IMR-90 (cell line): ENCODE results near the gene RASIP1. TPM values are rescaled to one million over a fixed set of nuclear protein-coding genes. Genes with fewer than 3 reads are reported as not detected.
"Not testable (repeated sequence)": the region's sequence is repeated elsewhere in the genome, so short reads cannot be mapped to it uniquely, and the experiment has no call there.

Experiments used
- ATAC-seq: fragments of 200-7000 bp; cut with Tn5 transposase; 2 replicates; pipeline ENCODE4 v1.9.1; 2020; ENCODE audit warnings: low read depth, mild to moderate bottlenecking, moderate library complexity
- BruUV-seq: library from RNA; stranded (reverse); fragments of 400-500 nt; replicated peaks from 2 replicates; lab custom pipeline; 2021; lab: Mats Ljungman, UMichigan
- CTCF ChIA-PET: fragments of 300-600 bp; formaldehyde crosslinking; extraction: SDS; loops from one replicate; lab custom pipeline; 2021; ENCODE audit warnings: antibody characterized with exemption; lab: Yijun Ruan, JAX
- POLR2A ChIA-PET: fragments of 300-600 bp; sonication (Branson Sonifier 250); formaldehyde crosslinking; loops from one replicate; lab custom pipeline; 2022; ENCODE audit warnings: antibody characterized with exemption; ENCODE audit not compliant: unreplicated experiment; lab: Charles Lee
- DNase-seq: peaks from one replicate; pipeline ENCODE4 v3.0.0; 2013
- H2AFZ ChIP-seq: replicated peaks from 2 replicates; pipeline ENCODE3; 2013; ENCODE audit warnings: low read length, mild to moderate bottlenecking; ENCODE audit not compliant: poor library complexity
- H2AK5ac ChIP-seq: 2 replicates; pipeline ENCODE4 v1.6.1; 2013; ENCODE audit warnings: low read depth, low read length, inconsistent platforms
- H2AK9ac ChIP-seq: replicated peaks from 2 replicates; pipeline ENCODE3; 2013; ENCODE audit warnings: mild to moderate bottlenecking, low read depth, low read length, moderate library complexity; ENCODE audit not compliant: poor library complexity
- H2BK120ac ChIP-seq: 2 replicates; pipeline ENCODE4 v1.6.1; 2013; ENCODE audit warnings: low read depth, low read length, inconsistent platforms
- H2BK15ac ChIP-seq: 3 replicates; pipeline ENCODE4 v1.6.1; 2013; ENCODE audit warnings: low read depth, low read length, inconsistent platforms
- H2BK20ac ChIP-seq: 2 replicates; pipeline ENCODE4 v1.6.1; 2013; ENCODE audit warnings: low read depth, mild to moderate bottlenecking, inconsistent platforms, low read length, moderate library complexity
- H2BK5ac ChIP-seq: 2 replicates; pipeline ENCODE4 v1.6.1; 2013; ENCODE audit warnings: mild to moderate bottlenecking, low read depth, low read length, inconsistent platforms; ENCODE audit not compliant: poor library complexity, severe bottlenecking
- H3K14ac ChIP-seq: replicated peaks from 2 replicates; pipeline ENCODE4 v1.6.1; 2013; ENCODE audit warnings: low read depth, low read length, inconsistent platforms
- H3K18ac ChIP-seq: 2 replicates; pipeline ENCODE4 v1.6.1; 2013; ENCODE audit warnings: low read depth, low read length, control low read depth
- H3K23ac ChIP-seq: 2 replicates; pipeline ENCODE4 v1.6.1; 2013; ENCODE audit warnings: low read depth, low read length, inconsistent platforms
- H3K27ac ChIP-seq: 2 replicates; pipeline ENCODE4 v1.5.1; 2013; ENCODE audit warnings: mild to moderate bottlenecking, control low read depth, low read length; ENCODE audit not compliant: insufficient read depth
- H3K27me3 ChIP-seq: 2 replicates; pipeline ENCODE4 v1.6.1; 2013; ENCODE audit warnings: low read length; ENCODE audit not compliant: control insufficient read depth, insufficient read depth
- H3K36me3 ChIP-seq: 2 replicates; pipeline ENCODE4 v1.6.1; 2013; ENCODE audit warnings: low read length, mixed read lengths; ENCODE audit not compliant: control insufficient read depth, insufficient read depth
- H3K4ac ChIP-seq: 2 replicates; pipeline ENCODE4 v1.6.1; 2013; ENCODE audit warnings: low read depth, low read length, inconsistent platforms
- H3K4me1 ChIP-seq: 2 replicates; pipeline ENCODE4 v1.6.1; 2013; ENCODE audit warnings: low read length, mixed read lengths; ENCODE audit not compliant: control insufficient read depth, insufficient read depth
- H3K4me2 ChIP-seq: 2 replicates; pipeline ENCODE4 v1.6.1; 2013; ENCODE audit warnings: low read depth, mild to moderate bottlenecking, control low read depth, low read length, moderate library complexity
- H3K4me3 ChIP-seq: 2 replicates; pipeline ENCODE4 v1.5.1; 2013; ENCODE audit warnings: low read depth, mild to moderate bottlenecking, control low read depth, low read length, moderate library complexity; ENCODE audit not compliant: insufficient read depth
- H3K56ac ChIP-seq: 2 replicates; pipeline ENCODE4 v1.6.1; 2013; ENCODE audit warnings: low read length, inconsistent platforms; ENCODE audit not compliant: insufficient read depth; ENCODE audit errors: extremely low read depth
- H3K79me1 ChIP-seq, 2 experiments: 2 replicates each; pipeline ENCODE4 v1.6.1; 2013; ENCODE audit warnings: low read length in 2 of 2, inconsistent platforms in 1 of 2, low read depth in 1 of 2
- H3K9ac ChIP-seq: 2 replicates; pipeline ENCODE4 v1.6.1; 2013; ENCODE audit warnings: low read depth, low read length, control low read depth
- H3K9me1 ChIP-seq: 2 replicates; pipeline ENCODE4 v1.6.1; 2013; ENCODE audit warnings: low read length, inconsistent platforms; ENCODE audit not compliant: insufficient read depth
- H3K9me3 ChIP-seq: 2 replicates; pipeline ENCODE4 v1.6.1; 2013; ENCODE audit warnings: low read length; ENCODE audit not compliant: control insufficient read depth, insufficient read depth
- H4K20me1 ChIP-seq: 2 replicates; pipeline ENCODE4 v1.6.1; 2013; ENCODE audit warnings: low read length, inconsistent platforms; ENCODE audit not compliant: insufficient read depth
- H4K5ac ChIP-seq: 2 replicates; pipeline ENCODE4 v1.6.1; 2013; ENCODE audit warnings: mild to moderate bottlenecking, low read depth, low read length, control low read depth
- H4K8ac ChIP-seq, 2 experiments: 2 replicates each; pipeline ENCODE4 v1.6.1; 2013; ENCODE audit warnings: low read depth in 2 of 2, low read length in 2 of 2, control low read depth in 1 of 2, inconsistent platforms in 1 of 2
- H4K91ac ChIP-seq: 2 replicates; pipeline ENCODE4 v1.6.1; 2013; ENCODE audit warnings: low read depth, low read length, inconsistent platforms; ENCODE audit not compliant: insufficient read depth
- WGBS, 2 experiments: methylation state at CpG; one replicate each; pipeline versions ENCODE4 v1.1.5 to v1.1.7; 2013; ENCODE audit warnings: missing lambda C conversion rate in 2 of 2; ENCODE audit not compliant: insufficient read length in 1 of 2; ENCODE audit errors: extremely low coverage in 2 of 2; 5-methylcytosine and 5-hydroxymethylcytosine counted together
- dilution Hi-C: fragments of 300-500 bp; cut with HindIII; formaldehyde crosslinking; loops from one replicate; pipeline ENCODE4 v1.14.3; 2018; ENCODE audit warnings: low sequenced_read_pairs; ENCODE audit not compliant: unreplicated experiment
- in situ Hi-C: fragments of 300-500 bp; cut with MboI; formaldehyde crosslinking; loops from 3 replicates; pipeline ENCODE4 v1.14.3; 2019; ENCODE audit warnings: low sequenced_read_pairs, inconsistent platforms, mixed read lengths
- intact Hi-C: fragments of 100-400 bp; cut with micrococcal nuclease; formaldehyde crosslinking; loops from 2 replicates; pipeline ENCODE4 v1.10.0; 2022
- polyA plus RNA-seq, 3 experiments: library from polyadenylated mRNA; depleted of rRNA; stranded (reverse); fragments of >200 nt; gene quantifications; 2 replicates each; pipeline ENCODE4 v1.2.3, GENCODE V29; 2012; ENCODE audit warnings: low replicate concordance in 1 of 3
- total RNA-seq: library from RNA; depleted of rRNA; stranded (reverse); fragments of >200 nt; gene quantifications from 2 replicates; pipeline ENCODE4 v1.2.3, GENCODE V29; 2012

Gene RASIP1
- total and polyA plus RNA-seq, 2 of the 4 experiments (the other 2 are of a cell fraction) = 0.18 to 0.51 TPM

- H2AK9ac ChIP-seq, H2AFZ ChIP-seq, POLR2A ChIA-PET, H2BK120ac ChIP-seq, H3K4me2 ChIP-seq, dilution Hi-C loops, H3K27ac ChIP-seq, H3K9ac ChIP-seq, H4K91ac ChIP-seq, H3K4ac ChIP-seq, H3K4me1 ChIP-seq, H4K8ac ChIP-seq, H3K27me3 ChIP-seq, DNase-seq, H2AK5ac ChIP-seq, BruUV-seq, H3K9me1 ChIP-seq, H3K14ac ChIP-seq, H3K36me3 ChIP-seq, H3K18ac ChIP-seq, H3K56ac ChIP-seq, H3K4me3 ChIP-seq, H4K5ac ChIP-seq, H2BK15ac ChIP-seq, H3K23ac ChIP-seq, H4K20me1 ChIP-seq, H2BK5ac ChIP-seq, ATAC-seq, H3K9me3 ChIP-seq, in situ Hi-C loops, H3K79me1 ChIP-seq, H2BK20ac ChIP-seq: not testable (repeated sequence)
- intact Hi-C loops = loop anchor here (10.0 kb wide), 1 partner anchor 437 kb away; no protein-coding TSS in a partner anchor
- WGBS, 2 experiments = 47% methylated on average over 4 of the region's 9 CpGs; no CpG with 5 or more reads in 1 of the 2 experiments
- CTCF ChIA-PET = interaction anchor here (0.9 to 1.9 kb wide), 7 partner anchors 10 to 193 kb away, joined by 3 to 5 read pairs (median 3); partner anchors contain the start of gene HSD17B14
These were observed 46.9 kb upstream of the RASIP1 start for GRCh38 chr19:48787331-48787730.

GRCh38 chr19:48786422-48786821, 46.0 kb upstream of the RASIP1 start:
- H2BK120ac ChIP-seq, H2BK20ac ChIP-seq, H4K20me1 ChIP-seq, H3K9me1 ChIP-seq, H3K4me3 ChIP-seq, H3K36me3 ChIP-seq, H4K8ac ChIP-seq, H2AK9ac ChIP-seq, H3K4me2 ChIP-seq, H3K18ac ChIP-seq, H2BK15ac ChIP-seq, H3K79me1 ChIP-seq, POLR2A ChIA-PET, H3K14ac ChIP-seq, H3K9me3 ChIP-seq, H3K4ac ChIP-seq, DNase-seq, H4K5ac ChIP-seq, H3K27me3 ChIP-seq, BruUV-seq, in situ Hi-C loops, H2AK5ac ChIP-seq, H3K23ac ChIP-seq, dilution Hi-C loops, ATAC-seq, H3K4me1 ChIP-seq, H3K56ac ChIP-seq, H2AFZ ChIP-seq, H4K91ac ChIP-seq, H3K9ac ChIP-seq, H3K27ac ChIP-seq, H2BK5ac ChIP-seq: not testable (repeated sequence)
- CTCF ChIA-PET = interaction anchor here (1.1 kb wide), 1 partner anchor 9 kb away, joined by 6 read pairs; no protein-coding TSS in a partner anchor
- WGBS, 2 experiments = no CpG with 5 or more reads among the region's 7 CpGs
- intact Hi-C loops = loop anchor here (10.0 kb wide), 1 partner anchor 438 kb away; no protein-coding TSS in a partner anchor
